ENCODE results near the gene GYG2.

Gene GYG2

DNA sequence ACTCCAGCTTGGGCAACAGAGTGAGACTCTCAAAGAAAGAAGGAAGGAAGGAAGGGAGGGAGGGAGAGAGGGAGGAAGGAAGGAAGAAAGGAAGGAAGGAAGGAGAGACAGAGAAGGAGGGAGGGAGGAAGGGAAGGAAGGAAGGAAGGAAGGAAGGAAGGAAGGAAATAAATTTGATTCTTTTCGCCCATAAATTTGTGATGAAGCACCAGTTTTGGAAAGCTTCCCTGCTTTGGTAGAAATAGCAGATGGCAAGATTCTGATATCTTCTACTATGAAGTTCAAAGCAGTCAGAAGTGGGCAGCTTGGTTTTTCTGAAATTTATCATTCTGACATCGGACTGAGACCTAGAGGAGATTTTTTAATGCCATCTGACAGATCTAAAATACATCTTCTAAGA, 11.7 kb upstream of the GYG2 start:
- Histone ChIP-seq H3K27ac (ENCODE audit: low read depth, low read length) (no peak overlapping the region), H3K36me3 (ENCODE audit: control insufficient read depth, insufficient read depth, low read length) (no peaks in the 10 kb centered on the region), H3K27me3 (ENCODE audit: control insufficient read depth, insufficient read depth, low read length) (no peaks in the 10 kb centered on the region), H3K9ac (ENCODE audit: low read depth, low read length) (no peak overlapping the region), H3K4me3 (ENCODE audit: low read depth, low read length) (no peak overlapping the region), H3K4me1 (ENCODE audit: control insufficient read depth, insufficient read depth, low read length) (peaks cover 7% of the 10 kb centered on the region), H3K9me3 (ENCODE audit: control insufficient read depth, insufficient read depth, low read length) (no peaks in the 10 kb centered on the region)

DNA sequence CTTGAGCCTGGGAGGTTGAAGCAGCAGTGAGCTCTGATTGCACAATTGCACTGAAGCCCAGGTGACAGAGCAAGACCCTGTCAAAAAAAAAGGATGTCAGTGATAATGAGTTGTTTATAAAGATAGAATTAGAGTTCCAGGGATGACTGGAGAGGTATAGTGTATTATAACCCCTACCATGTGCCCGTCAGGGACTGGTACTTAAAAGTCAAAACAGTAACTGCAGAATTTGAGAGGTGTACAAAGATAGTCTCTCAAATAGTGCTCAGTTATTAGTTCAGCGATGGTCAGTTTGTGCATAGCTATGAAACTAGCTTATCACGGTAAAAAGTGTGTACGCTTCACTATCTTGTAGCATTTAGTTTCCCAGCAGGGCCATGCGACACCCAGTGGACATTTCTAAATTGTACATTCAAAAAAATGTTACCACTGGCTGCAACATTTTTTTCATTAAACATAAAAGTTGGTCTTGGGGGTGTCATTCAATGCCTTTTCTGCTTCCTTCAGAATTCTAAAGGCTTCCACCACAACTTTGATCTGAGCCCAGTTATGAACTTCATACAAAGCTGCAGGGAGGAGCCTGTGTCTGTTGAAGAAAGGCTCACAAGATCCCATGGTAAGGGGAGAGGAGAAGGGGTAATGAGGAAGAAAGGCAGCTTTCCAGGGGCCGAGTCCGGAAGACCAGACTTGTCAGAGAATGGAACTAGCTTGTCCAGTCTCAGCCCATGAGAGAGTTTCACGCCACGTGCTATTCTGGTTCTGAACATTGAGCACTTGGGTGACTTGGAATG, 9.2 kb upstream of the GYG2 start:
- Histone ChIP-seq H3K4me1 (ENCODE audit: control insufficient read depth, insufficient read depth, low read length) (0 out of 2 replicates have a peak, but pooled peaks cover 3% of the 10 kb centered on the region), H3K4me3 (ENCODE audit: low read depth, low read length) (no peak overlapping the region), H3K9ac (ENCODE audit: low read depth, low read length) (no peak overlapping the region), H3K27ac (ENCODE audit: low read depth, low read length) (no peak overlapping the region), H3K9me3 (ENCODE audit: control insufficient read depth, insufficient read depth, low read length) (no peaks in the 10 kb centered on the region), H3K27me3 (ENCODE audit: control insufficient read depth, insufficient read depth, low read length) (no peaks in the 10 kb centered on the region), H3K36me3 (ENCODE audit: control insufficient read depth, insufficient read depth, low read length) (no peaks in the 10 kb centered on the region)

- Histone ChIP-seq H3K27me3 (ENCODE audit: control insufficient read depth, insufficient read depth, low read length) (no peaks in the 10 kb centered on the region), H3K4me1 (ENCODE audit: control insufficient read depth, insufficient read depth, low read length) (0 out of 2 replicates have a peak, but pooled peaks cover 3% of the 10 kb centered on the region), H3K9me3 (ENCODE audit: control insufficient read depth, insufficient read depth, low read length) (no peaks in the 10 kb centered on the region), H3K4me3 (ENCODE audit: low read depth, low read length) (no peak overlapping the region), H3K27ac (ENCODE audit: low read depth, low read length) (no peak overlapping the region), H3K36me3 (ENCODE audit: control insufficient read depth, insufficient read depth, low read length) (no peaks in the 10 kb centered on the region), H3K9ac (ENCODE audit: low read depth, low read length) (no peak overlapping the region)
Measured at GRCh38 chrX:2820136-2820771, 8.5 kb upstream of the GYG2 start.

GRCh38 chrX:2823795-2824386, 4.8 kb upstream of the GYG2 start:
- Histone ChIP-seq H3K4me3 (ENCODE audit: low read depth, low read length) (no peak overlapping the region), H3K4me1 (ENCODE audit: control insufficient read depth, insufficient read depth, low read length) (peaks cover 10% of the 10 kb centered on the region; the same call in 1 of the 2 replicates), H3K36me3 (ENCODE audit: control insufficient read depth, insufficient read depth, low read length) (no peaks in the 10 kb centered on the region), H3K9me3 (ENCODE audit: control insufficient read depth, insufficient read depth, low read length) (no peaks in the 10 kb centered on the region), H3K9ac (ENCODE audit: low read depth, low read length) (no peak overlapping the region), H3K27ac (ENCODE audit: low read depth, low read length) (no peak overlapping the region), H3K27me3 (ENCODE audit: control insufficient read depth, insufficient read depth, low read length) (peaks cover 10% of the 10 kb centered on the region)

DNA sequence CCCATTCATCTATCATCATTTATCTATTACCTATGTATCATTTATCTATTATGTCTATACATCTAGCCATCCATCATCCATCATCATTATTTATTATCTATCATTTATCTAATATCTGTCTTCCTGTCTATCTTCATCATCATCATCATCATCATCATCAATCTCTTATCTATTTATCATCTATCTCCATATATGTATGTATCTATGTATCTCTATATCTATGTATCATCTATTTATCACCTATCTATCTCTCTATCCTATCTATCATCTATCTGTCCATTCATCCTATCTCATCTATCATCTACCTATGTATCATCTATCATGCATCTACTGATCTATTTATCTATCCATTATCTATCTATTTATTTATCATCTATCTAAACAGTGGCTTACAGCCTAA, 3.8 kb upstream of the GYG2 start:
- Histone ChIP-seq H3K27me3 (ENCODE audit: control insufficient read depth, insufficient read depth, low read length) (peaks cover 10% of the 10 kb centered on the region), H3K27ac (ENCODE audit: low read depth, low read length) (no peak overlapping the region), H3K36me3 (ENCODE audit: control insufficient read depth, insufficient read depth, low read length) (no peaks in the 10 kb centered on the region), H3K9me3 (ENCODE audit: control insufficient read depth, insufficient read depth, low read length) (no peaks in the 10 kb centered on the region), H3K4me3 (ENCODE audit: low read depth, low read length) (no peak overlapping the region), H3K9ac (ENCODE audit: low read depth, low read length) (no peak overlapping the region), H3K4me1 (ENCODE audit: control insufficient read depth, insufficient read depth, low read length) (peaks cover 10% of the 10 kb centered on the region; the same call in 1 of the 2 replicates)

DNA sequence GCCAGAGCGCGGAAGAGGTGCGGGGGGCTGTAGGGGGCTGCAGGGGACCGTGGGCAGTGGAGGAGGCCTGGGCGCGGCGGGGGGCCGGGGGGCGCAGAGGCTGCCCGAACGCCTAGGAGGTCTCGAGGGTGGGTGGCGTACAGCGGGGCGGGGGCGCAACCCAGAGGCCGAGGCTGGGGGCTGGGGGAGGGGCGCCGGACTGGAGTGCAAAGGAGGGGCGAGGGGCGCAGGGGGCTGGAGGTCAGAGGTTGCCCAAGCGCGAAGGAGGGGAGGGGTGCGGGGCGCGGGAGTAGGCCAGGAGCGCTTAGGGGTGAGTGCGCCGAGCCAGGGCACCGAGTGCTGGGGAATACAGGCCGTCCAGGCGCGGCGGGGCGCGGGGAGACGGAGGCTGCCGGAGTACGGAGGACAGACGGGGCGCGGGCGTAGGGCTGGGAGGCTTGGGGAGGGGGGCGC, 255 bp downstream of the GYG2 start:
- Histone ChIP-seq H3K9ac (ENCODE audit: low read depth, low read length) (no peak overlapping the region), H3K4me1 (ENCODE audit: control insufficient read depth, insufficient read depth, low read length) (peaks cover 14% of the 10 kb centered on the region; the same call in 1 of the 2 replicates), H3K36me3 (ENCODE audit: control insufficient read depth, insufficient read depth, low read length) (peaks cover 22% of the 10 kb centered on the region), H3K27me3 (ENCODE audit: control insufficient read depth, insufficient read depth, low read length) (peaks cover 10% of the 10 kb centered on the region), H3K4me3 (ENCODE audit: low read depth, low read length) (peak overlapping the region; percentile 60), H3K9me3 (ENCODE audit: control insufficient read depth, insufficient read depth, low read length) (no peaks in the 10 kb centered on the region), H3K27ac (ENCODE audit: low read depth, low read length) (no peak overlapping the region)

DNA sequence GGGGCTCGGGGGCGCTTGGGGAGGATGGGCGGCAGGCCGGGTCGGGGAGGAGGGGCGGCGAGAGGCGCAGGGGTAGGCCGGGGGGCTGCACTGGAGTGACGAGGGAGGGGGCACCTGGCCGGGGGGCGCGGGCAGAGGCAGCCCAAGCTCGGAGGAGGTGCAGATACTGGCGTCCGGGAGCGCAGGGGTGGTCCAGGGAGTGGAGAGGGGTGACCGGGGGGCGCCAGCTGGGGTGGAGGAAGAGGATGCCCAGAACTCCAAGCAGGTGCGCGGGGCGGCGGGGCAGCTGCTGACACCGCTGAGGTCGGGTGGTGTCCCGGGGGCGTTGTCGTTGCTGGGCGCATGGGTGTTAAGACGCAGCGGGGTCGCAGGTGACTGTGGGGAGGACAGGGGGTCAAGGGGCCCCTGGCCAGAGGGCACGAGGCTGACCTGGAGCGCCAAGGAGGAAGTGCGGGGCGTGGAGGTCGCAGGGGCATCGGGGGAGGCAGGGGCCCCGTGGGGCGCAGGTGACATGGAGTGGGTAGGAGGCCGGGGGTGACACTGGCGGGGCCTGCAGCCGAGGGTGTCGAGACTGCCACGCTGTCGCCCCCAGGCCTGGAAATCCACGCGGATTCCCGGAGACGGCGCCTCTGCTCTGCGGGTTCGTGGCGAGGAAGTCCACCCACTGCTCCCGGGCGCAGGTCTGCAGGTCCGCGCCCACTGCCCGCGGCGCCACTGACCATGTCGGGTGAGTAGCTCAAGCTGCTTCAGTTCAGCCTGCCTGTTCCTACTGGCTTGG, 928 bp downstream of the GYG2 start:
- Histone ChIP-seq H3K4me3 (ENCODE audit: low read depth, low read length) (peak overlapping the region; percentile 60), H3K4me1 (ENCODE audit: control insufficient read depth, insufficient read depth, low read length) (peaks cover 13% of the 10 kb centered on the region; the same call in 1 of the 2 replicates), H3K27me3 (ENCODE audit: control insufficient read depth, insufficient read depth, low read length) (peaks cover 10% of the 10 kb centered on the region), H3K9ac (ENCODE audit: low read depth, low read length) (no peak overlapping the region), H3K36me3 (ENCODE audit: control insufficient read depth, insufficient read depth, low read length) (peaks cover 29% of the 10 kb centered on the region), H3K9me3 (ENCODE audit: control insufficient read depth, insufficient read depth, low read length) (no peaks in the 10 kb centered on the region), H3K27ac (ENCODE audit: low read depth, low read length) (no peak overlapping the region)

DNA sequence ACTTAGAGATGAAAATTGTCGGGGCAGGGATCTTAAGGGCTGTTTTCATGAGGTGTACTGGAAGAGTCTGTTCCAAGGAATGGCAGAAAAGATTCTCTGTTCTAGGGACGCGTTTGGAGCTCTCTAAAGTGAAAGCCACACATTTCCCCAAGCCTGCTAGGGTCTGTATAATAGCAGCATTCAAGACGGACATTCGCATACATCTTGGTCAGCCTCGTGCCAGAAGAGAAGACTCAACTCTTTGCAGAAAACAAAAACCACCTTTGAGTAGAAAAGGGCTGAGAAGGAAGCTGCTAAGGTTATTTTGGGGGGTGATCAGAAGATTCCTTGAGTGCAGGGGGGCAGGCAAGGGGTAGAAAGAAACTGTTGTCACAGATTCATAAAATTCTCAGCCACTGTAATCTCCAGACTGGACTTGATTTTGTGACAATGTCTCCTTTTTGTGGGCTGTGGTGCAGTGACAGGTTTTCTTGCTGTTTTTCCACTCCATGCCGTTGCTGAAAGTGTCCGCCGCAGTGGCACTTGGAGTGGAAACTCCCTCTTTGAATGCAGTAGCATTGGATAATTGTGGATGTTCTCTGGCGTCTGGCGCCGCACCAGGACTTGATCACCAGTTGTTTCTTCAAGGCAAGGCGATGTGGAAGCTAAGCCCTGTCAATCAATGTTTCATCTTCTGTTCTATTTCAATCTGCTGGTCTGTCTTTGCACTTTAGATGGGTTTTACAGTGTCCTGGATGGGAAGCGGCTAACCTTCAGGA, 2.9 kb downstream of the GYG2 start:
- H3K36me3 ChIP-seq (ENCODE audit: control insufficient read depth, insufficient read depth, low read length) = peaks cover 34% of the 10 kb centered on the region
- H3K9ac ChIP-seq (ENCODE audit: low read depth, low read length) = no peak overlapping the region
- peaks cover 10% of the 10 kb centered on the region for H3K27me3 ChIP-seq (ENCODE audit: control insufficient read depth, insufficient read depth, low read length)
- no peak overlapping the region for H3K27ac ChIP-seq (ENCODE audit: low read depth, low read length)
- no peaks in the 10 kb centered on the region for H3K9me3 ChIP-seq (ENCODE audit: control insufficient read depth, insufficient read depth, low read length)
- peaks cover 13% of the 10 kb centered on the region; the same call in 1 of the 2 replicates for H3K4me1 ChIP-seq (ENCODE audit: control insufficient read depth, insufficient read depth, low read length)
- H3K4me3 ChIP-seq (ENCODE audit: low read depth, low read length) = no peak overlapping the region

DNA sequence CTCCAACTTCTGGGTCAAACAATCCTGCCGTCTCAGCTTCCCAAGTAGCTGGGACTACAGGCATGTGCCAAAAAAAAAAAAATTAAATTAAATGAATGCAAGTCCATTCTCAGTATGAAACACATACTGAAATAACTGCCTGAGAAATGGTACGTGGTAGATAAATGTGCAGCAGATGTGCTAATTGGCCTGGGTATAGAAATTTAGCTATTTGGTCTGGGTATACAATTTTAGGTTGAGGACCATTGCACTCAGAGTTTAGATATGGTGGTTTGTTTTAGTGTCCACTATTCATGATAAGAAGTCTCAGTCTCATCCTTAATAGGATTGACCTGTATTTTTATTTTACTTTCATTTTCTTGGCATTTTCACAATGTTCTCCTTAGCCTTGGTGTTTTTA, 9.2 kb downstream of the GYG2 start:
- Histone ChIP-seq H3K27me3 (ENCODE audit: control insufficient read depth, insufficient read depth, low read length) (no peaks in the 10 kb centered on the region), H3K9ac (ENCODE audit: low read depth, low read length) (no peak overlapping the region), H3K4me1 (ENCODE audit: control insufficient read depth, insufficient read depth, low read length) (no peaks in the 10 kb centered on the region), H3K27ac (ENCODE audit: low read depth, low read length) (no peak overlapping the region), H3K4me3 (ENCODE audit: low read depth, low read length) (no peak overlapping the region), H3K9me3 (ENCODE audit: control insufficient read depth, insufficient read depth, low read length) (peaks cover 8% of the 10 kb centered on the region; the same call in 1 of the 2 replicates), H3K36me3 (ENCODE audit: control insufficient read depth, insufficient read depth, low read length) (peaks cover 40% of the 10 kb centered on the region)

- Histone ChIP-seq H3K27ac (ENCODE audit: low read depth, low read length) (no peak overlapping the region), H3K27me3 (ENCODE audit: control insufficient read depth, insufficient read depth, low read length) (no peaks in the 10 kb centered on the region), H3K36me3 (ENCODE audit: control insufficient read depth, insufficient read depth, low read length) (peaks cover 47% of the 10 kb centered on the region), H3K4me1 (ENCODE audit: control insufficient read depth, insufficient read depth, low read length) (no peaks in the 10 kb centered on the region), H3K9ac (ENCODE audit: low read depth, low read length) (no peak overlapping the region), H3K4me3 (ENCODE audit: low read depth, low read length) (no peak overlapping the region), H3K9me3 (ENCODE audit: control insufficient read depth, insufficient read depth, low read length) (peaks cover 8% of the 10 kb centered on the region; the same call in 1 of the 2 replicates)
Measured at GRCh38 chrX:2840961-2841360, 12.2 kb downstream of the GYG2 start.
